Dermis blood vessel endothelial cell (primary cell): ENCODE results near the gene TMCC3. TPM values are rescaled to one million over a fixed set of nuclear protein-coding genes. Genes with fewer than 3 reads are reported as not detected.

Experiments used
- DNase-seq: peaks from one replicate; pipeline ENCODE4 v3.0.0; 2010
- total RNA-seq: library from RNA; depleted of rRNA; stranded (reverse); fragments of >200 nt; gene quantifications from 2 replicates; pipeline ENCODE4 v1.2.3, GENCODE V29; 2014

TMCC3 gene
- total RNA-seq, 1 donor from 2014 or later = 34.5 TPM

DNA sequence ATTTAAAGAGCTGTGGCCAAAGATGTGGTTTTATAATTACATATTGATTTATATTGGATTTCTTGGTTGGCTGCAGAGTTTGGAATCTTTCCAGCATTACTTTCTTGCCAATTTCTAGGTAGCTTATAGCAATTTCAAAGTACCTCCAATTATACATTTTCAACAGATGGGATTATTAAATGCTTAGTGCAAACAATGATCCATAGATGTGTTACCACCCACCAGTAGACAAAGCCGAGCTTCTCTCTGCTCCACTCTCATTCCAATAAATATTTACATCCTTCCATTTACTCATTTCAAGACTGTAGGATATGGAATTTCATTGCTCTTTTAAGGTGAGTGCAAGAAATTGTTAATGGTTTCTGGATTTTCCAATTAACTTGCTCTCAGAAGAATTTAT is 21.6 kb upstream of the TMCC3 start:
- DNase-seq = no peak

GRCh38 chr12:94670898-94671297 is 20.5 kb upstream of the TMCC3 start:
- no peak for DNase-seq

- no peak for DNase-seq
These were observed 19.7 kb upstream of the TMCC3 start for GRCh38 chr12:94670075-94670474.

DNA sequence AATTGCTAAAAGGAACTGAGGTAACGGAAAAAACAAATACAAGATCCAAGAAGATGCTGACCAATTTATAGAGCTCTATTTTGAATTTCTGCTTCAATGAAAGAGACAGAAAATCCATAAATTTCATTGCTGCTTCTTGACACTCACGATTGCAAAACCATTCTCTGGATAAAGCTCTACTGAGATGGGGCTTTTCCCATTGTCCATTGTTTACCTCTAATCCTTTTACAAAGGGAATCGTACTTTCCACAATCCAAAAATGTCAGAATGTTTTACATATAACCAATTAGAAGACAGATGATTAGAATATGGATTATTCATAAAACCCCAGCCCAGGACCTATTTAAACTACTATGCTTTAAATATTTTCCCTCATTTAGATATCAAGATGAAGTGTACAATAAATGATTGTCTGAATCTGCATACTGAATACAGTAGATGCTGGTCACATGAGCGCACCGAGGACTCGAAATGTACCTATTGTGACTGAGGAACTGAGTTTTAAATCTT is 16.7 kb upstream of the TMCC3 start:
- no peak for DNase-seq

GRCh38 chr12:94666158-94666557 is 15.8 kb upstream of the TMCC3 start:
- DNase-seq = no peak

- DNase-seq = no peak
These were observed 13.3 kb upstream of the TMCC3 start for GRCh38 chr12:94663702-94664101.

DNA sequence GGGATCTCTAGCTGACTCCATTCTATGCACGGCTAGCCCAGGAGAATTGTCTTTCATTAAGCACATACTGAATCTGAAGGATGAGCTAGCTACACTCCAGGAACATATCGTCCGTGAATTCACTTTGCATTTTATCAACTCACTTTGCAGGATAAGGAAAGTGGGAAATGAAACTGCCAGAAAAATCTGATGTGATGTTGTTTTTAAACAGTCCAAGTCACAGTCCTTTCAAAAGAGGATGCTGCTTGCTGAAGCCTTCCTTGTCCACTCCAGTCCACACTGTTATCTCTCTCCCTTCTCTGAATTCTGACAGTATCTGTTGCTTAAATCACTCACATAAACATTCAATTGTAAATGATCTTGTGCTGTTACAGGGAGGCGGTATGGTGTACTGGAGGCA is 12.7 kb upstream of the TMCC3 start:
- DNase-seq = no peak

DNA sequence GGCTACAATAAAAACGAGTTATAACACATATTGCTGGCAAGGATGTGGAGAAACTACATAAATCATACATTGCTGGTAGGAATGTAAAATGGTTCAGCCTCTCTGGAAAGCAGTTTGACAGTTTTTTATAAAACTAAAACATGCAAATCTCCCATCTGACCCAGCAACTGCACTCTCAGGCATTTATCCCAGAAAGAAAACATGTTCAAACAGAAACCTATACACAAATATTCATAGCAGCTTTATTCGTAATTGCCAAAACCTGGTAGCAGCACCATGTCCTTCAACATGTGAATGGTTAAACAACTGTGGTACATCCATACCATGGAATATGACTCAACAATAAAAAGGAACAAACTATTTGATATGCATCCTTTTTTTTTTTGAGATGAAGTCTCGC is 10.1 kb upstream of the TMCC3 start:
- no peak for DNase-seq

GRCh38 chr12:94659346-94659930 is 9.1 kb upstream of the TMCC3 start:
- no peak for DNase-seq

DNA sequence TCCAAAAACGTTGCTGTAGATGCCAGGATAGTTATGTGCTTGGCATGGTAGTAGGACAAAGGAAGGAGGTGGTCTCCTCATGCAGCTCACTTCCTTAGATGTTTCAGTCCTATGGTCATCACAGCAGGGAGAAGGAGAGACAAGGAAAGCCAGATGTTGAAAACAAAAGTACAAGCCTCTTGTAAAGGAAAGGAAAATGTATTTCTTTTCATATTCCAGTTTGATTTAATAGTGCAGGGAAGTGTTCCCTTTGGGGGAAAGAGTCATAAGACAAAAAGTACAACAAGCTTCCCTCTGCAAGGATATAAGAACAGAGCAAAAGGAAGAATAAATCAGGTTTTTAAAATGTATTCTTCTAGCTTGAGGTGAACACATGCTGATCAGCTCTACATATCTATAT is 8.6 kb upstream of the TMCC3 start:
- no peak for DNase-seq

DNA sequence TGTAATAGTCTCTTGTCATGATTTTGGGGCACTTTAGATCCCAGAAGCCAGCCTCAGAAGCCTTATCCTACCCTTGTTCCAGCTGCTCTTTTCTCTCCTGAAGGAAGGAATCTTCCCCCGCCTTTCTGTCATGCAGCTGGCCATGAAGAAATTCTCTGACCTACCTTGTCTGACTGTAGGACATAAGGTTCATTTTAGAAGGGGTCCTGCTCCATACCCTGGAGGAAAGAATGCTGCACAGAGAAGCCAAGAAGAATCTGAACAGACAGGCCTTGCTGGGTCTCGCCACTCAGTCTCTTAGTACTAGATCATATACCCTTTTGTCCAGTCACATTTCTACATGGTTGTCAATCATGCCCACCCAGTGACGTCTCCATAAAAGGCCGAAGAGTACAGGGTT is 6.2 kb upstream of the TMCC3 start:
- no peak for DNase-seq

DNA sequence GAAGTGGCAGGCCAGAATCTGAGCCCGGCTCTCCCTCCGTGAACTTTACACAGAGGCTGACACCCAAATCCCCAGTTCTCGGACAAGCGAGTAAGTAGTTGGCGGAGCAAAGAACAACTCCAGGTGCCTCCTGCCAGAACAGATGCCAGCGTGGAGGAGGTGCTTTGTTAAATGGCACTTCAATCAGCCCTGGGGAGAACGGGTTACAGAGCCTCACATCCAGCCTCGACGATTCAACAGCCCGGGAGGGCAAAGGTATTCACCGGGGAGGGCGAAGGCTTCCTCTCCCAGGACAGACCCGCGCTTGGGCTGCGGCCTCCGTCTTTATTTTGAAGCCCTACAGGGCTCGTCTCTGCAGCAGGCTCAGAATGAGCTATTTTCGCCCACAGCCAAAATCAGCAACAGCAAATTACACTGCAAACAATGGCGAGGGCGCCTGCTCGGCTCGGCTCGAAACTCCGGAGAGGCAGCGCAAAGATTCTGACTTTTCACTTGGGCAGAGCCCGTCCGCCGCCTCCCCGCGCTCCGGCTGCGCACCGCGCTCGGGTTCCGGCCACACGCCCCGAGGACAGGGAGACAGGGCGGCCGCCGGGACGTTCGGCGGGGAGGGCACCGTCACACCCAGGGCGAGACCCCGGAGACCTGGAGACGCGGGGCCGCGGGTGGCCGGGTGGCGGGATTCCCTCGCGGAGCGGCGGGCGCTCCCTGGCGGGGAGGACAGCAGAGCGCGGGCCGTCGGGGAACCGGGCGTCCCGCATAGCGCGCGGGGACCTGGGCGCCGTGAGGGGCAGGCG is 811 bp downstream of the TMCC3 start:
- peak; percentile 65 for DNase-seq

GRCh38 chr12:94648578-94648977 is 1.8 kb downstream of the TMCC3 start:
- DNase-seq = peak; percentile 27

DNA sequence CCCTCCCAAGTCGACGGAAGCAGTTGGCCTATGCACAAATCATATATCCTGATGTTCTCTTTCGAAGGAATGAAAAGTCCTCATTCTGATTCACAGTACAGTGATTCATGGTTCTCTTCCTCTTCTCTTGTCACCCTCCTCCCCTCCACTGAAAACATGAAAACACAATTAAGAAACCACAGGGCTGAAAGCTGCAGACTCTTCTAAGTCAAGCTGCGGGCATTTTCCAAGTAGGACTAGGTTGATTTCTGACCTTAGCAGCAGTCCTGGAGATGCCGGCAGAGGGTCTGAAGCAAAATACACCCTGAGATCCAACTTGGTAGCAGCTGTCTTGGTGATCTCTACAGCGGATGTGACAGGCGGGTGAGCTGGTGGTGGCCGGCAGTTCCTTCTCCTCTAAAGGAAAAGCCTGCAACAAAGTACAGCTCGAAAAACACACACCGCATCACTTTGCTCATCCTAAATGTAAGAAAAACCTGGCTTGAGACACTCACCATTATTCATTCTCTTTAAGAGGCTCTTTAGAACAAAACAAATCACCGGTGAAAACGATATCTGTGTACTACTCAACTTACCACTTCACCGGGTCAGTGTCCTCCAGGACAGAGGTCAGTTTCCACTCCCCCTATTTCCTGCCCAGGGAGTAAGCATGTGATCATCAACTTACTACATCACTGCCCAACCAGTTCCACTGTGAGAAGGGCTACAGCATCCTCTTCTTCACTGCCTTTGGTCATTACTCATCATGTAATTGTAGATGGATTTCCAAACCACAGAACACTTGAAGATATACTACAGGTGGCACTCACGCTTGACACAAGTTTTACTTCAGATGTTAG is 6.0 kb downstream of the TMCC3 start:
- DNase-seq = peak; percentile 82

DNA sequence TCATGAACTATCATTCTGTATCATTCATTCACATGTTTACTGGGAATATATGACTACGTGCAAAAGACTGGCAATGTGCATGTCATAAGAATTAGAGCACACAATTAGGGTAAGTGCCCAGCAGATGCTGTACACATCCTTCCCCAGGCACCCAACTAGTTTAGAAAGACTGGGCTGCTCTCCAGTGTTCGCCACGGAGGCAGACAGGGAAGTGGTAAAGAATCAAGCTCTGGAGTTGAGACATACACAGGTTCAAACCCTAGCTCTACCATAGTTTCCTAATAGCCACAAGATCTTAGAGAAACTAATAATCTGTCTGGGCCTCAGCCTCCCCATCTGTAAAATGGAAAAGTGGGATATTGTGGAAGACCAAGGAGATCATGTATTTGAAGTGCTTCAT is 6.8 kb downstream of the TMCC3 start:
- peak; percentile 20 for DNase-seq

GRCh38 chr12:94641283-94641682 is 9.1 kb downstream of the TMCC3 start:
- DNase-seq = no peak

DNA sequence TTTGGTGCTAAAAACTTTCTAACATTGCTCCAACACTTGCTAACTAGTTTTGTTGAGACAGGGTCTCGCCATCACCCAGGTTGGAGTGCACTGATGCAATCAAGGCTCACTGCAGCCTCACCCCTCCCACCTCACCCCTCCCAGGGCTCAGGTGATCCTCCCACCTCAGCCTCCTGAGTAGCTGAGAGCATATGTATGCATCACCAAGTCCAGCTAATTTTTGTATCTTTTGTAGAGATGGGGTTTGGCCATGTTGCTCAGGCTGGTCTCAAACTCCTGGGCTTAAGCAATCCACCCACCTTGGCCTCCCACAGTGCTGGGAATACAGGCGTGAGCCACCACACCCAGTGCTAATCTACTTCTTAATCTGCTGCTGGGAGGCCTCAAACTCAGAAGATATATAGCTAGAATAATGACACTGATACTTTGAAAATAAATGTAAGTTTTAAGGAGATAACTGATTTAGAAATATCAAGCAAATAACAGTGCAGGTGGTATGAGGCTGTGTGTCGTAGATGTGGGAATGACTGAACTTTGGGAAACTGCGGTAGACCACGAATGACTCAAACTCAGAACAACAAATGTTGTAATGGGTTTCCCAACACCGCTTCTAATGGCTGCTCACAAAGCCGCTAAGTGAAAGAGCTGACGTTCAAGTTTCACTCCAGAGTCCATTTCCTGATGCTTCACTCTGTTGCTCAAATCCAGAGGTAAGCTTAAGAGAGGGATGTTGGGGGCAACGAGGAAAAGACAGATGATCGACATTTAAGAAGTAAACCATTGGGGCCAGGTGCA is 10.0 kb downstream of the TMCC3 start:
- no peak for DNase-seq

DNA sequence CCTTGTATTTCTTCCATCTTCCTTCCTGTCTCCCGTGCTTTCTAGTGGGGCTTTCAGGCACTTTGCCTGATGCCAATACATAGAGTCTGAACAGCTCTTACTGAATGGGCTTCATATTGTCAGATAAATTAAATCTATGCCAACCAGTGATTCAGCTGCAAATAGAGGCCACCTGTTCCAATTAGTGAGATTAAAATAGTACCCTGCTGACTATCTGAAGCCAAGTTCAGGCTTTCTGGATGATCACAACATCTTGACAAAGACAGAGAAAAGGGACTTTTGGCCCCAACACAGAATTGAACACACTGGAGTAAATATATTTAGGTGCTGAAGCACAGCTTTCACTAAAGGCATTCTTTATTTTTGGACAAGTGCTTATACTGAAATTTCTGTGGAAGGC is 11.8 kb downstream of the TMCC3 start:
- DNase-seq = no peak

DNA sequence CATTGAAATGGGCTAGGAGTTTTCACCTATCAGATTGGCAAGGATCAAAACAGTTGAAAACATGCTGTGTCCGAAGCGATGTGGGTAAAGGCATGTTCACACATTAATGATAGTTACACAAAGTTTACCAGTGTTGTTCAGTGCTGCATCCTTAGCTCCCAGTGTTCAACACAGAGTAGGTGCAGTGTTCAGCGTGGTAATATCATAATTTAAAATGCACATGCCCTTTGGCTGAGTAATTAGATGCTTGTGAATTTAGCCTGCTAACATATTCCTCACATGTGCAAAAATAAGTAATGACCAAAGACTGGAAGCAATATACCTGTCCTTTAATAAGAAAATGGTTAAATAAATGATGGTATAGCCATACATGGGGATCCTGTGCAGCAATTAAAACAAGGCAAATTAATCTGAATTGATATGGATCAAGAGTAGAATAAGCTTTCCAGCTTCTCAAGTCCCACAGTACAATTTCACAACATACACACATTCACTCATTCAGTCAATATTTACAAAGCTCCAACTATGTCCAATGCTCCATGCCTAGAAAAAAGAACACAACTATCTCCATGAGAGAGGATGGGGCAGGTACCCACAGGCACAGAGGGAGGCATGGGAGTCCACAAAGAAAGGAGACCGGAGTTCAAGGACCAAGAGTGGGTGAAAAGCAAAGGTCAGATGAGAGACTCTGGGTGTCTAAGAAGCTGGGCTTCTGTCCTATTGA is 12.8 kb downstream of the TMCC3 start:
- no peak for DNase-seq

DNA sequence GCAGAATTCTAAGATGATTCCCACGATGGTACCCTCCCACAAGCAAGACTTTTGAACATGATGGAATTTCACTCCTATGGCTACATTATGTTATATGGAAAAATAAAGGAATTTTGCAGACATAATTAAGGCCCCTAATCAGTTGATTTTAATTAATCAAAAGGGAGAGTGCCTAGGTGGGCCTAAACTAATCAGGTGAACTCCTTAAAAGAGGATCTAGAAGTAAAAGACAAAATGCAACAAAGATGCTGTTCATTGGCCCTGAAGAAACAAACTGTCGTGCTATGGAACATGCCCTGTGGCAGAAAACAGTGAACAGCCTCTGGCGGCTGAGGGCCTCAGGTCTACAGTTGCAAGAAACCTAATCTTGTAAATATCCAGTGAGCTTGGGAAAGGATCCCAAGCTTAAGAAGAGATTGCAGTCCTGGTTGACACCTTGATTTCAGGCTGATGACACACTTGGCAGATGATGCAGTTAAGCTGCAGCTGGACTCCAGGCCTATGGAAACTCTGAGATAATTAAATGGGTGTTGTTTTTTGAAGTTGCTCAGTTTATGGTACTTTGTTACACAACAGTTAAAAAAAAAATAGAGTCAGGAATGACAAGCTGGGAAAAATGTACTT is 13.8 kb downstream of the TMCC3 start:
- no peak for DNase-seq

DNA sequence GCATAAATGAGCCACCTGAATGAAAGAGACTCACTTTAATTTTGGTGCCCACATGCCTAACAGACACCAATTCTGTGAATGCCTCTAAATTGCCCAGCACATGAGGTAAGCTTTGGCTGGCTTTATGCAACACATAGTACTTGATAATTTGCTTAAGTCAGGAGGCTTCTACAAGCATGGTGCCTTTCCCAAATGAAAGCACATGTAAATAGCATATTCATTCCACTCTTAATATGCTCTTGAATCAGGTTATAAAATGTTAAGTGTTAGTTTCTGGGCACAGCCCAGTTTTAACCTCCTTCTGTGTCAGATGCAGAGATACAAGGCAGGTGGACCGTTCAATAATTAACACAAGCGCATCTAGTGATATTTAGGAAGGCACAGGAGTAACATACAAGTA is 15.6 kb downstream of the TMCC3 start:
- no peak for DNase-seq
